ENCODE data around the gene EXOSC7. TPM values are rescaled to one million over a fixed set of nuclear protein-coding genes. Genes with fewer than 3 reads are reported as not detected.
A peak's percentile ranks its signal among the peaks of the same experiment; 100 is the strongest.

Gene EXOSC7
- total and polyA plus RNA-seq, 2 donors (not counting 3 experiments of a cell fraction or from before 2014, with no cell fraction given): 44.5 to 53.8 TPM

- H3K4me2 ChIP-seq (ENCODE audit: insufficient read depth, low read length): no peak overlapping the region
- CTCF ChIA-PET: interaction anchor here (0.5 to 0.7 kb wide), 2 partner anchors 13 to 27 kb away, joined by 3 read pairs; no protein-coding TSS in a partner anchor
- no peak overlapping the region for H2AFZ ChIP-seq (ENCODE audit: low read depth, low read length)
- POLR2A ChIA-PET: no interaction called here
- no peaks in the 10 kb centered on the region for H4K20me1 ChIP-seq (replicated peaks; ENCODE audit: control insufficient read depth, extremely low read depth, insufficient read depth, low read length)
- dilution Hi-C loops (cut with MboI; ENCODE audit: extremely low pct_ligation_motif_present, low sequenced_read_pairs) (no loop called here), intact Hi-C loops (cut with micrococcal nuclease) (no loop called here)
- no peaks in the 10 kb centered on the region for H3K9me1 ChIP-seq (replicated peaks; ENCODE audit: control insufficient read depth, extremely low read depth, insufficient read depth, low read length)
- no peak overlapping the region for H3K27ac ChIP-seq (ENCODE audit: insufficient read depth, low read depth, low read length)
- no peaks in the 10 kb centered on the region for H3K9me3 ChIP-seq (replicated peaks; ENCODE audit: control insufficient read depth, insufficient read depth, low read length)
- TF ChIP-seq GATA2 (IDR thresholded peaks at IDR 0.05; ENCODE audit: insufficient read depth, insufficient read length, low read depth, low read length): no peak
- TF ChIP-seq FOS (IDR thresholded peaks at IDR 0.05; ENCODE audit: borderline replicate concordance, insufficient read depth, low read length): peak; percentile 64
- TF ChIP-seq MYC (IDR thresholded peaks at IDR 0.05; ENCODE audit: low read depth, low read length): no peak
- no peak for TF ChIP-seq MAX (IDR thresholded peaks at IDR 0.05; ENCODE audit: insufficient read depth, insufficient read length)
- TF ChIP-seq EZH2 (IDR thresholded peaks at IDR 0.05; ENCODE audit: borderline replicate concordance, low read depth, low read length, severe bottlenecking): no peak
- TF ChIP-seq JUN (IDR thresholded peaks at IDR 0.05; ENCODE audit: borderline replicate concordance, insufficient read depth, insufficient read length, low read depth): peak; percentile 33
- H3K79me2 ChIP-seq (ENCODE audit: control insufficient read depth, insufficient read depth, low read length): no peaks in the 10 kb centered on the region
- DNase-seq (ENCODE audit: low read depth, low spot score) (no peak), FAIRE-seq (no peak)
- no peaks in the 10 kb centered on the region for H3K4me1 ChIP-seq (ENCODE audit: control insufficient read depth, extremely low read depth, insufficient read depth, low read length)
- no peak overlapping the region for H3K4me3 ChIP-seq (replicated peaks in 1 of 3; ENCODE audit: insufficient read depth in 1 of 3, low read depth in 1 of 3, low read length in 3 of 3)
- H3K9ac ChIP-seq (replicated peaks; ENCODE audit: extremely low read depth, insufficient read depth, low read length): no peak overlapping the region
- BruUV-seq (replicated peaks): no TSS peak
- no peaks in the 10 kb centered on the region for H3K27me3 ChIP-seq (ENCODE audit: control insufficient read depth in 2 of 2, insufficient read depth in 2 of 2, low read length in 2 of 2)
- H3K36me3 ChIP-seq (ENCODE audit: control insufficient read depth in 2 of 2, extremely low read depth in 1 of 2, insufficient read depth in 2 of 2, low read length in 2 of 2): peaks cover 2 to 9% of the 10 kb centered on the region in 2 experiments
Measured at GRCh38 chr3:44942202-44942921, 33.7 kb upstream of the EXOSC7 start.

GRCh38 chr3:44948239-44948638, 27.8 kb upstream of the EXOSC7 start:
- no peaks in the 10 kb centered on the region for H3K9me1 ChIP-seq (replicated peaks; ENCODE audit: control insufficient read depth, extremely low read depth, insufficient read depth, low read length)
- intact Hi-C loops (cut with micrococcal nuclease): no loop called here
- no peak for FAIRE-seq
- no peak overlapping the region for H3K4me2 ChIP-seq (ENCODE audit: insufficient read depth, low read length)
- ChIA-PET POLR2A (no interaction called here), CTCF (interaction anchor here (1.2 to 2.0 kb wide), 2 partner anchors 34 to 44 kb away, joined by 3 to 6 read pairs; no protein-coding TSS in a partner anchor)
- H3K4me1 ChIP-seq (ENCODE audit: control insufficient read depth, extremely low read depth, insufficient read depth, low read length): no peaks in the 10 kb centered on the region
- no peak for DNase-seq (ENCODE audit: low read depth, low spot score)
- no peak overlapping the region for H2AFZ ChIP-seq (ENCODE audit: low read depth, low read length)
- no peaks in the 10 kb centered on the region for H3K79me2 ChIP-seq (ENCODE audit: control insufficient read depth, insufficient read depth, low read length)
- TF ChIP-seq FOS (IDR thresholded peaks at IDR 0.05; ENCODE audit: borderline replicate concordance, insufficient read depth, low read length) (no peak), GATA2 (IDR thresholded peaks at IDR 0.05; ENCODE audit: insufficient read depth, insufficient read length, low read depth, low read length) (no peak), JUN (IDR thresholded peaks at IDR 0.05; ENCODE audit: borderline replicate concordance, insufficient read depth, insufficient read length, low read depth) (no peak), MYC (IDR thresholded peaks at IDR 0.05; ENCODE audit: low read depth, low read length) (no peak), CTCF (IDR thresholded peaks at IDR 0.05; ENCODE audit: extremely low read depth in 1 of 2, insufficient read depth in 1 of 2, low read depth in 1 of 2, low read length in 2 of 2) (no peak), EZH2 (IDR thresholded peaks at IDR 0.05; ENCODE audit: borderline replicate concordance, low read depth, low read length, severe bottlenecking) (no peak), POLR2AphosphoS5 (IDR thresholded peaks at IDR 0.05; ENCODE audit: insufficient read depth, low read depth, low read length) (no peak), MAX (IDR thresholded peaks at IDR 0.05; ENCODE audit: insufficient read depth, insufficient read length) (no peak), POLR2A (IDR thresholded peaks at IDR 0.05; ENCODE audit: low read depth, low read length) (no peak)
- no peaks in the 10 kb centered on the region for H3K36me3 ChIP-seq (ENCODE audit: control insufficient read depth in 2 of 2, extremely low read depth in 1 of 2, insufficient read depth in 2 of 2, low read length in 2 of 2)
- H3K27me3 ChIP-seq (ENCODE audit: control insufficient read depth in 2 of 2, insufficient read depth in 2 of 2, low read length in 2 of 2): no peaks in the 10 kb centered on the region
- dilution Hi-C loops (cut with MboI; ENCODE audit: extremely low pct_ligation_motif_present, low sequenced_read_pairs): no loop called here
- H4K20me1 ChIP-seq (replicated peaks; ENCODE audit: control insufficient read depth, extremely low read depth, insufficient read depth, low read length): no peaks in the 10 kb centered on the region
- no peak overlapping the region for H3K9ac ChIP-seq (replicated peaks; ENCODE audit: extremely low read depth, insufficient read depth, low read length)
- no peak overlapping the region for H3K27ac ChIP-seq (ENCODE audit: insufficient read depth, low read depth, low read length)
- no peaks in the 10 kb centered on the region for H3K9me3 ChIP-seq (replicated peaks; ENCODE audit: control insufficient read depth, insufficient read depth, low read length)
- no TSS peak for BruUV-seq (replicated peaks)
- H3K4me3 ChIP-seq (replicated peaks in 1 of 3; ENCODE audit: insufficient read depth in 1 of 3, low read depth in 1 of 3, low read length in 3 of 3): no peak overlapping the region

Measured in endothelial cell of umbilical vein (primary cell).